ENCODE results near the gene NEXMIF.
"Not testable (repeated sequence)": the region's sequence is repeated elsewhere in the genome, so short reads cannot be mapped to it uniquely, and the experiment has no call there.

The NEXMIF gene

GRCh38 chrX:74865725-74866124 is 59.5 kb downstream of the NEXMIF start:
- no peak for TF ChIP-seq ZNF274 (IDR thresholded peaks at IDR 0.05; ENCODE audit: low read depth, low read length)
- TF ChIP-seq SUZ12 (IDR thresholded peaks at IDR 0.05; ENCODE audit: extremely low read depth, insufficient read depth, insufficient read length): no peak
- TF ChIP-seq YY1 (IDR thresholded peaks at IDR 0.05; ENCODE audit: insufficient read depth, insufficient read length): no peak
- no peak for DNase-seq (ENCODE audit: low read depth, low spot score)

GRCh38 chrX:74853255-74853654 is 72.0 kb downstream of the NEXMIF start:
- no peak for DNase-seq (ENCODE audit: low read depth, low spot score)

More at GRCh38 chrX:74865725-74866124, 59.5 kb downstream of the NEXMIF start:
- H3K4me1 ChIP-seq (ENCODE audit: insufficient read depth, insufficient read length): no peaks in the 10 kb centered on the region
- H3K36me3 ChIP-seq (ENCODE audit: insufficient read depth, insufficient read length, low read length): no peaks in the 10 kb centered on the region
- peaks cover 24% of the 10 kb centered on the region for H3K9me3 ChIP-seq (ENCODE audit: insufficient read depth, low read length)
- H3K4me3 ChIP-seq (ENCODE audit: insufficient read length, low read depth): no peak overlapping the region
- H3K9ac ChIP-seq (ENCODE audit: insufficient read length, low read depth): no peak overlapping the region
- H3K27me3 ChIP-seq (ENCODE audit: insufficient read depth, insufficient read length): no peaks in the 10 kb centered on the region

GRCh38 chrX:74835566-74835965 is 89.7 kb downstream of the NEXMIF start:
- no peaks in the 10 kb centered on the region for H3K9me3 ChIP-seq (ENCODE audit: insufficient read depth, low read length)
- H3K36me3 ChIP-seq (ENCODE audit: insufficient read depth, insufficient read length, low read length): no peaks in the 10 kb centered on the region
- H3K4me3 ChIP-seq (ENCODE audit: insufficient read length, low read depth): no peak overlapping the region
- H3K4me1 ChIP-seq (ENCODE audit: insufficient read depth, insufficient read length): no peaks in the 10 kb centered on the region
- TF ChIP-seq ZNF274 (IDR thresholded peaks at IDR 0.05; ENCODE audit: low read depth, low read length): no peak
- no peak for TF ChIP-seq SUZ12 (IDR thresholded peaks at IDR 0.05; ENCODE audit: extremely low read depth, insufficient read depth, insufficient read length)
- TF ChIP-seq YY1 (IDR thresholded peaks at IDR 0.05; ENCODE audit: insufficient read depth, insufficient read length): no peak
- H3K27me3 ChIP-seq (ENCODE audit: insufficient read depth, insufficient read length): no peaks in the 10 kb centered on the region
- no peak overlapping the region for H3K9ac ChIP-seq (ENCODE audit: insufficient read length, low read depth)
- DNase-seq (ENCODE audit: low read depth, low spot score): no peak

More at GRCh38 chrX:74853255-74853654, 72.0 kb downstream of the NEXMIF start:
- Histone ChIP-seq H3K4me1 (ENCODE audit: insufficient read depth, insufficient read length) (no peaks in the 10 kb centered on the region), H3K27me3 (ENCODE audit: insufficient read depth, insufficient read length) (no peaks in the 10 kb centered on the region), H3K36me3 (ENCODE audit: insufficient read depth, insufficient read length, low read length) (no peaks in the 10 kb centered on the region), H3K4me3 (ENCODE audit: insufficient read length, low read depth) (no peak overlapping the region), H3K9ac (ENCODE audit: insufficient read length, low read depth) (no peak overlapping the region), H3K9me3 (ENCODE audit: insufficient read depth, low read length) (peaks cover 42% of the 10 kb centered on the region)
- no peak for TF ChIP-seq ZNF274 (IDR thresholded peaks at IDR 0.05; ENCODE audit: low read depth, low read length)
- TF ChIP-seq SUZ12 (IDR thresholded peaks at IDR 0.05; ENCODE audit: extremely low read depth, insufficient read depth, insufficient read length): no peak
- TF ChIP-seq YY1 (IDR thresholded peaks at IDR 0.05; ENCODE audit: insufficient read depth, insufficient read length): no peak

- H3K4me3 ChIP-seq (ENCODE audit: insufficient read length, low read depth); H3K9me3 ChIP-seq (ENCODE audit: insufficient read depth, low read length); H3K4me1 ChIP-seq (ENCODE audit: insufficient read depth, insufficient read length); DNase-seq (ENCODE audit: low read depth, low spot score); H3K36me3 ChIP-seq (ENCODE audit: insufficient read depth, insufficient read length, low read length); H3K27me3 ChIP-seq (ENCODE audit: insufficient read depth, insufficient read length); H3K9ac ChIP-seq (ENCODE audit: insufficient read length, low read depth): not testable (repeated sequence)
Observed at GRCh38 chrX:74819797-74820196, 105.5 kb downstream of the NEXMIF start.

GRCh38 chrX:74814681-74815080 is 110.6 kb downstream of the NEXMIF start:
- Histone ChIP-seq H3K9ac (ENCODE audit: insufficient read length, low read depth) (no peak overlapping the region), H3K4me3 (ENCODE audit: insufficient read length, low read depth) (no peak overlapping the region), H3K36me3 (ENCODE audit: insufficient read depth, insufficient read length, low read length) (no peaks in the 10 kb centered on the region), H3K4me1 (ENCODE audit: insufficient read depth, insufficient read length) (no peaks in the 10 kb centered on the region), H3K9me3 (ENCODE audit: insufficient read depth, low read length) (no peaks in the 10 kb centered on the region), H3K27me3 (ENCODE audit: insufficient read depth, insufficient read length) (no peaks in the 10 kb centered on the region)
- no peak for TF ChIP-seq YY1 (IDR thresholded peaks at IDR 0.05; ENCODE audit: insufficient read depth, insufficient read length)
- TF ChIP-seq ZNF274 (IDR thresholded peaks at IDR 0.05; ENCODE audit: low read depth, low read length): no peak
- TF ChIP-seq SUZ12 (IDR thresholded peaks at IDR 0.05; ENCODE audit: extremely low read depth, insufficient read depth, insufficient read length): no peak
- DNase-seq (ENCODE audit: low read depth, low spot score): no peak

GRCh38 chrX:74804574-74804973 is 120.7 kb downstream of the NEXMIF start:
- no peak for DNase-seq (ENCODE audit: low read depth, low spot score)

GRCh38 chrX:74800062-74800461 is 125.2 kb downstream of the NEXMIF start:
- Histone ChIP-seq H3K4me3 (ENCODE audit: insufficient read length, low read depth) (no peak overlapping the region), H3K4me1 (ENCODE audit: insufficient read depth, insufficient read length) (no peaks in the 10 kb centered on the region), H3K9me3 (ENCODE audit: insufficient read depth, low read length) (peaks cover under 1% of the 10 kb centered on the region; the same call in 1 of the 2 replicates), H3K36me3 (ENCODE audit: insufficient read depth, insufficient read length, low read length) (no peaks in the 10 kb centered on the region), H3K27me3 (ENCODE audit: insufficient read depth, insufficient read length) (no peaks in the 10 kb centered on the region), H3K9ac (ENCODE audit: insufficient read length, low read depth) (no peak overlapping the region)
- no peak for DNase-seq (ENCODE audit: low read depth, low spot score)
- TF ChIP-seq ZNF274 (IDR thresholded peaks at IDR 0.05; ENCODE audit: low read depth, low read length) (no peak), SUZ12 (IDR thresholded peaks at IDR 0.05; ENCODE audit: extremely low read depth, insufficient read depth, insufficient read length) (no peak), YY1 (IDR thresholded peaks at IDR 0.05; ENCODE audit: insufficient read depth, insufficient read length) (no peak)

More at GRCh38 chrX:74804574-74804973, 120.7 kb downstream of the NEXMIF start:
- no peaks in the 10 kb centered on the region for H3K36me3 ChIP-seq (ENCODE audit: insufficient read depth, insufficient read length, low read length)
- TF ChIP-seq ZNF274 (IDR thresholded peaks at IDR 0.05; ENCODE audit: low read depth, low read length) (no peak), YY1 (IDR thresholded peaks at IDR 0.05; ENCODE audit: insufficient read depth, insufficient read length) (no peak), SUZ12 (IDR thresholded peaks at IDR 0.05; ENCODE audit: extremely low read depth, insufficient read depth, insufficient read length) (no peak)
- H3K4me3 ChIP-seq (ENCODE audit: insufficient read length, low read depth): no peak overlapping the region
- no peaks in the 10 kb centered on the region for H3K27me3 ChIP-seq (ENCODE audit: insufficient read depth, insufficient read length)
- H3K9ac ChIP-seq (ENCODE audit: insufficient read length, low read depth): no peak overlapping the region
- no peaks in the 10 kb centered on the region for H3K4me1 ChIP-seq (ENCODE audit: insufficient read depth, insufficient read length)
- H3K9me3 ChIP-seq (ENCODE audit: insufficient read depth, low read length): no peaks in the 10 kb centered on the region

All from NT2/D1 (cell line).